Ishikawa (cell line): ENCODE results near the gene COL9A1.

Experiments used
- EGR1 ChIP-seq: IDR thresholded peaks from 2 replicates; pipeline ENCODE4 v1.6.1; 2012
- MAX ChIP-seq: IDR thresholded peaks from 2 replicates; pipeline ENCODE4 v1.6.1; 2012
- RAD21 ChIP-seq: IDR thresholded peaks from 2 replicates; pipeline ENCODE4 v1.6.1; 2012; ENCODE audit warnings: low read depth
- REST ChIP-seq: IDR thresholded peaks from 2 replicates; pipeline ENCODE4 v1.6.1; 2012; ENCODE audit warnings: low read depth, mild to moderate bottlenecking
- YY1 ChIP-seq: IDR thresholded peaks from 2 replicates; pipeline ENCODE4 v1.6.1; 2012; ENCODE audit warnings: low read depth
- ZBTB7A ChIP-seq: IDR thresholded peaks from 2 replicates; pipeline ENCODE4 v1.6.1; 2012; ENCODE audit warnings: low read depth

- TF ChIP-seq REST: no peak
- TF ChIP-seq MAX: no peak
- TF ChIP-seq EGR1: no peak
- no peak for TF ChIP-seq YY1
- TF ChIP-seq RAD21: no peak
- TF ChIP-seq ZBTB7A: no peak
These were observed 19.9 kb downstream of the COL9A1 start for GRCh38 chr6:70282919-70283461.
